ENCODE data around the gene GUCY1A1.

Gene GUCY1A1

GRCh38 chr4:155751569-155751968, 84.9 kb downstream of the GUCY1A1 start:
- in situ Hi-C loops (cut with HindIII; ENCODE audit: low sequenced_read_pairs) = no loop called here
- no peak for DNase-seq (ENCODE audit: low read depth, low spot score)
- H3K4me3 ChIP-seq (ENCODE audit: low read depth, low read length) = no peak overlapping the region
- TF ChIP-seq, protein P1, sequence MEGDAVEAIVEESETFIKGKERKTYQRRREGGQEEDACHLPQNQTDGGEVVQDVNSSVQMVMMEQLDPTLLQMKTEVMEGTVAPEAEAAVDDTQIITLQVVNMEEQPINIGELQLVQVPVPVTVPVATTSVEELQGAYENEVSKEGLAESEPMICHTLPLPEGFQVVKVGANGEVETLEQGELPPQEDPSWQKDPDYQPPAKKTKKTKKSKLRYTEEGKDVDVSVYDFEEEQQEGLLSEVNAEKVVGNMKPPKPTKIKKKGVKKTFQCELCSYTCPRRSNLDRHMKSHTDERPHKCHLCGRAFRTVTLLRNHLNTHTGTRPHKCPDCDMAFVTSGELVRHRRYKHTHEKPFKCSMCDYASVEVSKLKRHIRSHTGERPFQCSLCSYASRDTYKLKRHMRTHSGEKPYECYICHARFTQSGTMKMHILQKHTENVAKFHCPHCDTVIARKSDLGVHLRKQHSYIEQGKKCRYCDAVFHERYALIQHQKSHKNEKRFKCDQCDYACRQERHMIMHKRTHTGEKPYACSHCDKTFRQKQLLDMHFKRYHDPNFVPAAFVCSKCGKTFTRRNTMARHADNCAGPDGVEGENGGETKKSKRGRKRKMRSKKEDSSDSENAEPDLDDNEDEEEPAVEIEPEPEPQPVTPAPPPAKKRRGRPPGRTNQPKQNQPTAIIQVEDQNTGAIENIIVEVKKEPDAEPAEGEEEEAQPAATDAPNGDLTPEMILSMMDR (IDR thresholded peaks at IDR 0.05; ENCODE audit: low read depth, low read length) = no peak

DNA sequence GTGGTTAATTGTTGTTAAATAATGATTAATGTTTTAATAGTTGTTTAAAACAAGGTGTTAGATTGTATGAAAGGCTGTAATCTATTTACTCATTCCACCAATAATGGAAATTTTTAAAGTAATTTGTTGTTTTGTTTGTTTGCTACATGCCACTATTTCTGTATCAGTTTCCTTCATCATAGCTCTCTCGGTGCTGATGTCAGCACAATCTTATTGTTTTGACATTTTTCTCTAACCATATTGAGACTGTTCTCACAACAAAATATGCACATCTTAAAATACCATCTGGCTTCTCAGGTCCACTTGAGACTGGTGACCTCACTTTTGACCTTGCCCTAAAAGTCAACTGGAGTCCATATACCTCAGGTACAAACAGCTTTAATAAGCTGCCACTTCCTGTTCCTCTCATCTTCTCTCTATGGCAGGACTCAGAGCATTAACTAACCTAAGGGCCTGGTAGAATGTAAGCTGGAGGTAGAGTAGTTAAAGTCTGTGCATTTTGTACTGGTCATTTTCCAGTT, 91.2 kb downstream of the GUCY1A1 start:
- no peak for DNase-seq (ENCODE audit: low read depth, low spot score)
- in situ Hi-C loops (cut with HindIII; ENCODE audit: low sequenced_read_pairs) = no loop called here
- no peak overlapping the region for H3K4me3 ChIP-seq (ENCODE audit: low read depth, low read length)
- TF ChIP-seq, protein P1 (IDR thresholded peaks at IDR 0.05; ENCODE audit: low read depth, low read length) = no peak

DNA sequence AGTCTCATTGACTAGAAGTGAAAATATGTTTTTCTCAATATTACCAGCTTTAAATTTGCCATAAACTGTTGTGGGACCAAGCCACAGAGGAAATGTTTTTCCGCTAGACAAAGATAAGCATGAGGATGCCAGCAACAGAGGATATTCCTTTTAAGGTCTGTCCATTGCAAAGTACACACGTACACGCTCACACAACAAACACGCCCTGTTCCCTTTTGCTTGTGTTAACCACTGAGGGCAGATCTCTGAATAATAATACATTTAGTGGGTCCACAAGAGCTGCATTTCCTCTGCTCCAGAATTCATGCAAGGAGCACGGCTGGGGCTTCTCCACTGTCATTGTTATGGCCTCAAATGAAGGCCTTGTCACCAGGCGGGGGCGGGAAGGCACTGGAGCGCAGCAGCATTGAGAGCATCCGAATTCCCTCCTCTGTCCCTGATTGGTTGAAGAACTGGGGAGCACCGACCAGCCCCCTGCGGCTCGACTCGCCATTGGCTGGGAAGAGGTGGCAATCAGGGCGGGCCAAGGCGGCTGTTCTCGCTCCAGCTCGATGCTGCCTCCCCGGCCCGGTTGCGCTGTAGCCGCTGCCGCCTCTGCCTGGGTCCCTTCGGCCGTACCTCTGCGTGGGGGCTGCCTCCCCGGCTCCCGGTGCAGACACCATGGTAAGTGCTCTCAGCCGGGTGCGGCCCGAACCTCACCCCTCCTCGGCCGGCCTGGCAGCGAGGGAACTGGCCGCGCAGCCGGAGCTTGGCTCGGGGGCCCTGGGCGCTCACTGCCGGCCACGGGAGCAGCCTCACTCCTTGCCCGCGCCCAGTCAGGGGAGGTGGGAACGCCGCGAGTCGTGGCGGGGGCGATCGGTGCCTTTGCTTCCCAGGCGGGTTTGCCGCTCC, 92.1 kb downstream of the GUCY1A1 start, which contains the start of gene GUCY1B1:
TSS of gene GUCY1B1 (plus strand) at position 541 of the 891 bp plus-strand sequence. CDS start at position 661, 120 bp downstream.
- DNase-seq (ENCODE audit: low read depth, low spot score) = peak; percentile 92
- in situ Hi-C loops (cut with HindIII; ENCODE audit: low sequenced_read_pairs) = no loop called here
- peak within 1 kb of the TSS; percentile 54 for H3K4me3 ChIP-seq (ENCODE audit: low read depth, low read length)

GRCh38 chr4:155759372-155760252, 93.0 kb downstream of the GUCY1A1 start:
- TF ChIP-seq, protein P1 (IDR thresholded peaks at IDR 0.05; ENCODE audit: low read depth, low read length) = no peak
- DNase-seq (ENCODE audit: low read depth, low spot score) = no peak
- peak overlapping the region; percentile 54 for H3K4me3 ChIP-seq (ENCODE audit: low read depth, low read length)

More for the DNA sequence above, 92.1 kb downstream of the GUCY1A1 start, which contains the start of gene GUCY1B1:
- TF ChIP-seq, protein P1 (IDR thresholded peaks at IDR 0.05; ENCODE audit: low read depth, low read length) = peak; percentile 45

GRCh38 chr4:155761047-155761446, 94.4 kb downstream of the GUCY1A1 start:
- DNase-seq (ENCODE audit: low read depth, low spot score) = no peak
- in situ Hi-C loops (cut with HindIII; ENCODE audit: low sequenced_read_pairs) = no loop called here
- H3K4me3 ChIP-seq (ENCODE audit: low read depth, low read length) = no peak overlapping the region
- TF ChIP-seq, protein P1 (IDR thresholded peaks at IDR 0.05; ENCODE audit: low read depth, low read length) = no peak

More at GRCh38 chr4:155759372-155760252, 93.0 kb downstream of the GUCY1A1 start:
- in situ Hi-C loops (cut with HindIII; ENCODE audit: low sequenced_read_pairs) = no loop called here

- H3K4me3 ChIP-seq (ENCODE audit: low read depth, low read length) = no peak overlapping the region
- TF ChIP-seq, protein P1 (IDR thresholded peaks at IDR 0.05; ENCODE audit: low read depth, low read length) = no peak
- in situ Hi-C loops (cut with HindIII; ENCODE audit: low sequenced_read_pairs) = no loop called here
- DNase-seq (ENCODE audit: low read depth, low spot score) = peak; percentile 15
Measured at GRCh38 chr4:155761916-155762315, 95.3 kb downstream of the GUCY1A1 start.
